Measurements from ENCODE around the gene CFAP299. TPM values are rescaled to one million over a fixed set of nuclear protein-coding genes. Genes with fewer than 3 reads are reported as not detected.

CFAP299 gene
- polyA plus RNA-seq, 2 donors = not detected

DNA sequence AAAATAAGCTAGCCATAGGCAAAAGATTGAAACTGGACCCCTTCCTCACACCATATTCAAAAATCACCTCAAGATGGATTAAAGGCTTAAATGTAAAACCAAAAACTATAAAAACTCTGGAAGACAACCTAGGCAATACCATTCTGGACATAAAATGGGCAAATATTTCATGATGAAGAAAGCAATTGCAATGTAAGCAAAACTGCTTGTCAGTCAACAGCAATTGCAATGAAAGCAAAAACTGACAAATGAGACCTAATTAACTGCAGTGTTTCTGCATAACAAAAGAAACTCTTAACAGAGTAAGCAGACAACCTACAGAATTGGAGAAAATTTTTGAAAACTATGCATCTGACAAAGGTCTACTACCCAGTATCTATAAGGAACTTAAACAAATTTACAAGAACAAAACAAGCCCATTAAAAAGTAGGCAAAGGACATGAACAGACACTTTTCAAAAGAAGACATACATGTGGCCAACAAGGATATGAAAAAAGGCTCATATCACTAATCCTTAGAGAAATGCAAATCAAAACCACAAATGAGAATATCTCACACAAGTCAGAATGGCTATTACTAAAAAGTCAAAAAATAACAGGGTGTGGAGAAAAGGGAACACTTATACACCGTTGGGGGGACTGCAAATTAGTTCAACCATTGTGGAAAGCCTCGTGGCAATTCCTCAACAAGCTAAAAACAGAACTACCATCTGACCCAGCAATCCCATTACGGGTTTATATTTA is 46.7 kb downstream of the CFAP299 start:
- Histone ChIP-seq H3K9me3 (ENCODE audit: control insufficient read depth in 2 of 2, insufficient read depth in 1 of 2, low read depth in 1 of 2, low read length in 1 of 2) (peaks cover 0 to 6% of the 10 kb centered on the region in 2 donors), H3K4me3 (ENCODE audit: low read depth in 1 of 2, low read length in 2 of 2) (no peak overlapping the region), H3K4me1 (ENCODE audit: control insufficient read depth in 2 of 2, insufficient read depth in 2 of 2, low read length in 1 of 2) (no peaks in the 10 kb centered on the region), H3K36me3 (ENCODE audit: control insufficient read depth in 2 of 2, insufficient read depth in 2 of 2, low read length in 1 of 2) (no peaks in the 10 kb centered on the region), H3K27me3 (ENCODE audit: control insufficient read depth in 1 of 2, insufficient read depth in 2 of 2, low read length in 2 of 2) (no peaks in the 10 kb centered on the region), H3K27ac (ENCODE audit: low read depth in 2 of 2, low read length in 1 of 2) (no peak overlapping the region)
- 55 to 60% methylated on average over 3 of the region's 3 CpGs for WGBS, 2 donors

- H3K4me1 ChIP-seq (ENCODE audit: control insufficient read depth in 2 of 2, insufficient read depth in 2 of 2, low read length in 1 of 2) = no peaks in the 10 kb centered on the region
- 94% methylated on average over 25 of the region's 25 CpGs for WGBS, 2 donors
- H3K36me3 ChIP-seq (ENCODE audit: control insufficient read depth in 2 of 2, insufficient read depth in 2 of 2, low read length in 1 of 2) = no peaks in the 10 kb centered on the region
- H3K27ac ChIP-seq (ENCODE audit: low read depth in 2 of 2, low read length in 1 of 2) = no peak overlapping the region
- no peaks in the 10 kb centered on the region for H3K27me3 ChIP-seq (ENCODE audit: control insufficient read depth in 1 of 2, insufficient read depth in 2 of 2, low read length in 2 of 2)
- H3K9me3 ChIP-seq (ENCODE audit: control insufficient read depth in 2 of 2, insufficient read depth in 1 of 2, low read depth in 1 of 2, low read length in 1 of 2) = peaks cover 0 to 6% of the 10 kb centered on the region in 2 donors
- H3K4me3 ChIP-seq (ENCODE audit: low read depth in 1 of 2, low read length in 2 of 2) = no peak overlapping the region
Observed at GRCh38 chr4:80385397-80386280, 50.1 kb downstream of the CFAP299 start.

GRCh38 chr4:80386281-80386886 is 50.9 kb downstream of the CFAP299 start:
- Histone ChIP-seq H3K4me3 (ENCODE audit: low read depth in 1 of 2, low read length in 2 of 2) (no peak overlapping the region), H3K4me1 (ENCODE audit: control insufficient read depth in 2 of 2, insufficient read depth in 2 of 2, low read length in 1 of 2) (no peaks in the 10 kb centered on the region), H3K27ac (ENCODE audit: low read depth in 2 of 2, low read length in 1 of 2) (no peak overlapping the region), H3K27me3 (ENCODE audit: control insufficient read depth in 1 of 2, insufficient read depth in 2 of 2, low read length in 2 of 2) (no peaks in the 10 kb centered on the region), H3K36me3 (ENCODE audit: control insufficient read depth in 2 of 2, insufficient read depth in 2 of 2, low read length in 1 of 2) (no peaks in the 10 kb centered on the region), H3K9me3 (ENCODE audit: control insufficient read depth in 2 of 2, insufficient read depth in 1 of 2, low read depth in 1 of 2, low read length in 1 of 2) (peaks cover 0 to 6% of the 10 kb centered on the region in 2 donors)
- WGBS, 2 donors = 97 to 98% methylated on average over 42 of the region's 42 CpGs

DNA sequence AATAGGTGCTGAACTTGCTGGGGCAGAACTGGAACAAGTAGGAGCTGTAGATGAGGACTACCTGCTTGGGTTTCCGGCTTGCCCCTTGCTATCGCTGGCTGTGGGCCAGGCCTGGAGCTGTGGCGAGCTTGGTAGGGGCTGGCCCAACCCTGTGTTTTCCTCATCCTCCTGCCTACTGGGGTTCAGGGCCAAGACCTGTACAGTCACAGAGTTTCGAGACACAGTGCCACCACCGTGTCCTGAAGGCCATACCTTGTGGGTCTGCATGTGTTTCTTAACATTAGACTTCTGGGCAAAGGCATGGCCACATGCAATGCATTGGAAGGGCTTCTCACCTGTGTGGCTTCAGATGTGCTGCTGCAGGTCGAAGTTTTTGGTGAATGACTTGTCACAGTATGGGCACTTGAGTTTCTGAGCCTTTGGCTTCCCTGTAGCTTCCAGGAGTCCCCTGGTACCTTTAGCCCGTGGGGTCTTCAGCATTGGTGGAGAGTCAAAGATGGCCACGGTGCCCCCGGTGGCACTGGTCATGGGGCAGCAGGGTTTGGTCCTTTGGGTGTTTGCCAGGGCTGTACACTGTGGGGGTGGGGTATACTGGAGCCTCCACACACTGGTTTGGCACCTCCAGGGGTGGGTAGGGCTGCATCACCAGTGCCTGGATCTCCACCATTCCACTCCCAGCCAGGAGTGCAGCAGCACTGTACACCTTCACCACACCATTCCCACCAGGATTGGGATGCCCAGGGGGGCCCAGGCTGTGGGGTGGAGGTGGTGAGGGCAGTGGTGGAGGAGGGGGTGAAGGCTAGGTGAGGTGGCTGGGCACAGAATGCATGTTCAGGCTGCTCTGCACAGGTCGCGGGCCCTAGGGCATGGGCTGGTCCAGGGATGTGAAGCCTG is 52.1 kb downstream of the CFAP299 start:
- H3K36me3 ChIP-seq (ENCODE audit: control insufficient read depth in 2 of 2, insufficient read depth in 2 of 2, low read length in 1 of 2) = no peaks in the 10 kb centered on the region
- peaks cover 0 to 6% of the 10 kb centered on the region in 2 donors for H3K9me3 ChIP-seq (ENCODE audit: control insufficient read depth in 2 of 2, insufficient read depth in 1 of 2, low read depth in 1 of 2, low read length in 1 of 2)
- WGBS, 2 donors = 92 to 93% methylated on average over 11 of the region's 11 CpGs
- no peaks in the 10 kb centered on the region for H3K4me1 ChIP-seq (ENCODE audit: control insufficient read depth in 2 of 2, insufficient read depth in 2 of 2, low read length in 1 of 2)
- H3K4me3 ChIP-seq (ENCODE audit: low read depth in 1 of 2, low read length in 2 of 2) = no peak overlapping the region
- no peak overlapping the region for H3K27ac ChIP-seq (ENCODE audit: low read depth in 2 of 2, low read length in 1 of 2)
- H3K27me3 ChIP-seq (ENCODE audit: control insufficient read depth in 1 of 2, insufficient read depth in 2 of 2, low read length in 2 of 2) = no peaks in the 10 kb centered on the region

- Histone ChIP-seq H3K4me1 (ENCODE audit: control insufficient read depth in 2 of 2, insufficient read depth in 2 of 2, low read length in 1 of 2) (no peaks in the 10 kb centered on the region), H3K27me3 (ENCODE audit: control insufficient read depth in 1 of 2, insufficient read depth in 2 of 2, low read length in 2 of 2) (no peaks in the 10 kb centered on the region), H3K36me3 (ENCODE audit: control insufficient read depth in 2 of 2, insufficient read depth in 2 of 2, low read length in 1 of 2) (no peaks in the 10 kb centered on the region), H3K4me3 (ENCODE audit: low read depth in 1 of 2, low read length in 2 of 2) (no peak overlapping the region), H3K9me3 (ENCODE audit: control insufficient read depth in 2 of 2, insufficient read depth in 1 of 2, low read depth in 1 of 2, low read length in 1 of 2) (peaks cover 0 to 6% of the 10 kb centered on the region in 2 donors), H3K27ac (ENCODE audit: low read depth in 2 of 2, low read length in 1 of 2) (no peak overlapping the region)
- 91 to 96% methylated on average over 8 of the region's 8 CpGs for WGBS, 2 donors
Observed at GRCh38 chr4:80388284-80388607, 52.7 kb downstream of the CFAP299 start.

GRCh38 chr4:80390178-80390577 is 54.6 kb downstream of the CFAP299 start:
- WGBS, 2 donors = 89 to 91% methylated on average over 2 of the region's 2 CpGs
- Histone ChIP-seq H3K36me3 (ENCODE audit: control insufficient read depth in 2 of 2, insufficient read depth in 2 of 2, low read length in 1 of 2) (no peaks in the 10 kb centered on the region), H3K4me3 (ENCODE audit: low read depth in 1 of 2, low read length in 2 of 2) (no peak overlapping the region), H3K27ac (ENCODE audit: low read depth in 2 of 2, low read length in 1 of 2) (no peak overlapping the region), H3K27me3 (ENCODE audit: control insufficient read depth in 1 of 2, insufficient read depth in 2 of 2, low read length in 2 of 2) (no peaks in the 10 kb centered on the region), H3K9me3 (ENCODE audit: control insufficient read depth in 2 of 2, insufficient read depth in 1 of 2, low read depth in 1 of 2, low read length in 1 of 2) (peaks cover 0 to 6% of the 10 kb centered on the region in 2 donors), H3K4me1 (ENCODE audit: control insufficient read depth in 2 of 2, insufficient read depth in 2 of 2, low read length in 1 of 2) (no peaks in the 10 kb centered on the region)

GRCh38 chr4:80393246-80393969 is 57.9 kb downstream of the CFAP299 start:
- Histone ChIP-seq H3K4me3 (ENCODE audit: low read depth in 1 of 2, low read length in 2 of 2) (no peak overlapping the region), H3K4me1 (ENCODE audit: control insufficient read depth in 2 of 2, insufficient read depth in 2 of 2, low read length in 1 of 2) (no peaks in the 10 kb centered on the region), H3K27ac (ENCODE audit: low read depth in 2 of 2, low read length in 1 of 2) (no peak overlapping the region), H3K36me3 (ENCODE audit: control insufficient read depth in 2 of 2, insufficient read depth in 2 of 2, low read length in 1 of 2) (no peaks in the 10 kb centered on the region), H3K9me3 (ENCODE audit: control insufficient read depth in 2 of 2, insufficient read depth in 1 of 2, low read depth in 1 of 2, low read length in 1 of 2) (no peaks in the 10 kb centered on the region), H3K27me3 (ENCODE audit: control insufficient read depth in 1 of 2, insufficient read depth in 2 of 2, low read length in 2 of 2) (no peaks in the 10 kb centered on the region)
- WGBS, 2 donors = 56 to 59% methylated on average over 4 of the region's 4 CpGs

GRCh38 chr4:80393970-80394250 is 58.4 kb downstream of the CFAP299 start:
- H3K27me3 ChIP-seq (ENCODE audit: control insufficient read depth in 1 of 2, insufficient read depth in 2 of 2, low read length in 2 of 2) = no peaks in the 10 kb centered on the region
- no peaks in the 10 kb centered on the region for H3K36me3 ChIP-seq (ENCODE audit: control insufficient read depth in 2 of 2, insufficient read depth in 2 of 2, low read length in 1 of 2)
- no peak overlapping the region for H3K4me3 ChIP-seq (ENCODE audit: low read depth in 1 of 2, low read length in 2 of 2)
- no peak overlapping the region for H3K27ac ChIP-seq (ENCODE audit: low read depth in 2 of 2, low read length in 1 of 2)
- 93 to 96% methylated on average over 1 of the region's 1 CpG for WGBS, 2 donors
- no peaks in the 10 kb centered on the region for H3K9me3 ChIP-seq (ENCODE audit: control insufficient read depth in 2 of 2, insufficient read depth in 1 of 2, low read depth in 1 of 2, low read length in 1 of 2)
- H3K4me1 ChIP-seq (ENCODE audit: control insufficient read depth in 2 of 2, insufficient read depth in 2 of 2, low read length in 1 of 2) = no peaks in the 10 kb centered on the region

GRCh38 chr4:80407246-80407645 is 71.7 kb downstream of the CFAP299 start:
- no peaks in the 10 kb centered on the region for H3K27me3 ChIP-seq (ENCODE audit: control insufficient read depth in 1 of 2, insufficient read depth in 2 of 2, low read length in 2 of 2)
- no peak overlapping the region for H3K27ac ChIP-seq (ENCODE audit: low read depth in 2 of 2, low read length in 1 of 2)
- H3K9me3 ChIP-seq (ENCODE audit: control insufficient read depth in 2 of 2, insufficient read depth in 1 of 2, low read depth in 1 of 2, low read length in 1 of 2) = no peaks in the 10 kb centered on the region
- 82 to 86% methylated on average over 4 of the region's 4 CpGs for whole genome bisulfite sequencing, 2 donors
- no peak overlapping the region for H3K4me3 ChIP-seq (ENCODE audit: low read depth in 1 of 2, low read length in 2 of 2)
- no peaks in the 10 kb centered on the region for H3K36me3 ChIP-seq (ENCODE audit: control insufficient read depth in 2 of 2, insufficient read depth in 2 of 2, low read length in 1 of 2)
- H3K4me1 ChIP-seq (ENCODE audit: control insufficient read depth in 2 of 2, insufficient read depth in 2 of 2, low read length in 1 of 2) = no peaks in the 10 kb centered on the region
